ENCODE results near the gene CELA3A.

DNA sequence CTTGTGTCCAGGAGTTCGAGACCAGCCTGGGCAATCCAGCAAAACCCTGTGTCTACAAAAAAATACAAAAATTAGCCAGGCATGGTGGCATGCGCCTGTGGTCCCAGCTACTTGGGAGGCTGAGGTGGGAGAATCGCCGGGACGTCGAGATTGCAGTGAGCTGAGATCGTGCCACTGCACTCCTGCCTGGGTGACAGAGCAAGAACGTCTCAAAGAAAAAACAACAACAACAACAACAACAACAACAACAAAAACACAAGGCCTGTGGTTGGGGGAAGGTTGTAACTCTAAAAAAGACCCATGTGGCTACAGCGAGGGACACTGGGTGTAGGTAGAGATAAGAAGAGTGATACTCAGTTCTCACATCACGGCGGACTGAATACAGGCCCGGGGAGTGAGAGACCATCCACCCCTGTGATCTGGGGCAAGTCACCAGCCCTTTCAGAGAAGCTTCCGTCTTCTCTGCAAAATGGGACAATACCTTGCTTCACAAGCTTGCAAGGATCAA lies 50.2 kb downstream of the CELA3A start:
- TF ChIP-seq CTCF (optimal IDR thresholded peaks at IDR 0.05 in 1 of 3, IDR thresholded peaks at IDR 0.05 in 1 of 3, conservative IDR thresholded peaks at IDR 0.05 in 1 of 3; ENCODE audit: extremely low read depth in 1 of 3, insufficient read depth in 2 of 3, low read length in 3 of 3) (no peak), EZH2 (IDR thresholded peaks at IDR 0.05; ENCODE audit: low read length) (no peak)

Measured in keratinocyte (primary cell).